Activated CD4-positive, alpha-beta T cell treated with anti-CD3 and anti-CD28 coated beads, Interleukin-10, Interleukin-2, amounts not matched to agents 100 ng/mL and 50 ng/mL, durations not matched to agents 16 hours and 8 hours (primary cell): ENCODE data around the gene ZNF37A.
A peak's percentile ranks its signal among the peaks of the same experiment; 100 is the strongest.
"Not testable (repeated sequence)": the region's sequence is repeated elsewhere in the genome, so short reads cannot be mapped to it uniquely, and the experiment has no call there.

Source experiments
- DNase-seq: peaks from one replicate; pipeline ENCODE4 v3.0.0-alpha.2; 2020

ZNF37A gene

GRCh38 chr10:38094158-38094926, at the start of gene ZNF37A:
Gene ZNF37A (plus strand): TSS chr10:38094337. CDS start chr10:38096618, 2,281 bp downstream.
- DNase-seq = peak; percentile 92

- no peak for DNase-seq
Measured at GRCh38 chr10:38045129-38045528, 49.0 kb upstream of the ZNF37A start.

- peak; percentile 51 for DNase-seq
Measured at GRCh38 chr10:38047666-38048065, 46.5 kb upstream of the ZNF37A start.

- no peak for DNase-seq
Measured at GRCh38 chr10:38050212-38050611, 43.9 kb upstream of the ZNF37A start.

- no peak for DNase-seq
Measured at GRCh38 chr10:38054361-38054797, 39.8 kb upstream of the ZNF37A start.

GRCh38 chr10:38055274-38055894, 38.8 kb upstream of the ZNF37A start:
- not testable (repeated sequence) for DNase-seq

GRCh38 chr10:38069663-38070062, 24.5 kb upstream of the ZNF37A start:
- DNase-seq = not testable (repeated sequence)

- DNase-seq = no peak
Measured at GRCh38 chr10:38070501-38070900, 23.6 kb upstream of the ZNF37A start.

GRCh38 chr10:38072552-38072951, 21.6 kb upstream of the ZNF37A start:
- no peak for DNase-seq

- no peak for DNase-seq
Measured at GRCh38 chr10:38076687-38077086, 17.4 kb upstream of the ZNF37A start.

GRCh38 chr10:38093318-38093717, 819 bp upstream of the ZNF37A start:
- not testable (repeated sequence) for DNase-seq

GRCh38 chr10:38093816-38094157, 350 bp upstream of the ZNF37A start:
- DNase-seq = no peak

GRCh38 chr10:38094927-38095574, 914 bp downstream of the ZNF37A start:
- no peak for DNase-seq

GRCh38 chr10:38102880-38103279, 8.7 kb downstream of the ZNF37A start:
- DNase-seq = no peak

- DNase-seq = no peak
Measured at GRCh38 chr10:38103756-38104155, 9.6 kb downstream of the ZNF37A start.

- no peak for DNase-seq
Measured at GRCh38 chr10:38112159-38112558, 18.0 kb downstream of the ZNF37A start.

- no peak for DNase-seq
Measured at GRCh38 chr10:38118072-38118807, 24.1 kb downstream of the ZNF37A start.

GRCh38 chr10:38119038-38119437, 24.9 kb downstream of the ZNF37A start:
- DNase-seq = no peak

GRCh38 chr10:38127812-38128211, 33.7 kb downstream of the ZNF37A start:
- no peak for DNase-seq

GRCh38 chr10:38143587-38143986, 49.5 kb downstream of the ZNF37A start:
- DNase-seq = no peak

- DNase-seq = no peak
Measured at GRCh38 chr10:38146579-38147333, 52.6 kb downstream of the ZNF37A start.

- DNase-seq = no peak
Measured at GRCh38 chr10:38147686-38148085, 53.5 kb downstream of the ZNF37A start.
